GM21619 (cell line): ENCODE measurements around the gene GPR17.

ENCODE experiments used
- ATAC-seq: cut with Tn5 transposase; IDR thresholded peaks from one replicate; pipeline ENCODE4 v1.9.1; 2021; ENCODE audit not compliant: unreplicated experiment

Gene GPR17, protein sequence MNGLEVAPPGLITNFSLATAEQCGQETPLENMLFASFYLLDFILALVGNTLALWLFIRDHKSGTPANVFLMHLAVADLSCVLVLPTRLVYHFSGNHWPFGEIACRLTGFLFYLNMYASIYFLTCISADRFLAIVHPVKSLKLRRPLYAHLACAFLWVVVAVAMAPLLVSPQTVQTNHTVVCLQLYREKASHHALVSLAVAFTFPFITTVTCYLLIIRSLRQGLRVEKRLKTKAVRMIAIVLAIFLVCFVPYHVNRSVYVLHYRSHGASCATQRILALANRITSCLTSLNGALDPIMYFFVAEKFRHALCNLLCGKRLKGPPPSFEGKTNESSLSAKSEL

DNA sequence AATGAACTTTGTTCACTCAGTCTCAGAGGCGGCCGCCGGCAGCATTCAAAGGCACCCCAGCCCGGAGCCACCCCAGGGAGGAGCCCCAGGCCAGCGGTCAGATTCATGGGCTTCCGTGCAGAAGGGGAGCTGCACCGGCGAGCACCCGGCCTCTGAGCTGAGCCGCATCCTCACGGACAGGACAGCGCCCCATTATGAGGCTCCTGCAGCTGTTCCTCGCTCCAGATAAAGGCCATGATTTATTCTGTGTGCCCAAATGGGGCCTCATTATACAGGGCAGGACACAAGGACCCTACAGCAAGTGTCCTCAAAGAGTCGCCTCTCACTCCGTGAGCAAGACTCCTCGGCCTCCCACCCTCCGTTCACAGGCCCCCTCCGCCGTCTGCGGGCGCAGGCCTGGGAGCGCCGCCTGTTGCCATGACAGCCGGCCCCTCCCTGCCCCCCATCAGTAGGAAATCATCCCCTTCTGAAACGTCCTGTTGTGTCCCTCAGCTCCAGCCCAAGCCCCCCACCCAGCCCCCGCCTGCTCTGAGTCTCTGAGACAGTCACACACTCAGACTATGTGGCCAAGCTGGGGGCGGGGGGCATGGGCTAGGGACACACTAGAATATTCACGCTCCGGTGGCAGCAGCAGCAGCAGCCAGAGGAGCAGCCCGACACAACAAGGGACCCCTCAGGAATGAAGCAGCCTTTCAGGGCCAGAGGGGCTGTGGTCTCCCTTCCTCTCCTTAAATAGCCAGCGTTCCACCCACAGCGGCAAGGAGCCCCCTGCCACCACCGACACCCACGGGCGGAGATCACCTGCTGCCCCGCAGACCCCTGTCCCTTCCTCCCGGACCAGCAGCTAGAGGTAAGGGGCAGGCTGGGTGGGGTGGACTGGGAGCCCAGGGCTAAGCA is at the start of gene GPR17:
Gene GPR17, plus strand, starts transcription at position 759 of the 897 bp plus-strand sequence. CDS start 4,583 bp downstream, outside the sequence.
- no peak for ATAC-seq

DNA sequence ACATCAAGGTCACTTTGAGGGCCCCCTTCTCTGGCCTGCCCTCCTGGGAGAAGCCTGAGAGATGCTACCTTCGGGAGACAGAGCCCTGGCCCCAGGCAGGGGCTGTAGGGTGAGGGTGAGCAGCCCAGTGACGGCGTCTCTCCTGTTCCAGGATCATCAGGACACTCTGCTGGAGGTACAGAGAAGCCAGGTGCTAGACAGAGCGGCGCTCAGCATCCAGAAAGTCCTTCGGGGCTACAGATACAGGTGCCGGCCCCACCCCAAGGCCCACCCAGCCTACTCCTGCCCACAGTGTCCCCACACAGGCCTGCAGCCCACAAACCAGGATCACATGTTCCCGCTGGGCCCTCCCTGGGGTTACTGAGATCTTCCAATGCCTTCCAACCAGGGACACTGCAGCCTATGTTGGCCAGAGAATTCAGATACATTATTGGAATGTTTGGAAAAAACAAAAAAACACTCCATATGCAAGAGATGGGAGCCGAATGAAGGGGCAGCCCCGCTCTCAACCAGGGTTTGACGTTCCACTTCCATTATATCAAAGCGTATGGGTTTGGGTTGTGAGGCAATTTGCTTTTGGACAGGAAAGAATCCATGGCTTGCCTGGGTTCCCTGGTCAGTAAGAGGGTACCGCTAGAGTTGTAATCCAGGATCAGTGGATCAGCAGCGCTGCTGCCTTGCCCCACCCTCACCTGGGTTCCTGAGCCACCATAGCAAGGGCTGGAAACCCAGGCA is 49.5 kb upstream of the GPR17 start:
- ATAC-seq = no peak

DNA sequence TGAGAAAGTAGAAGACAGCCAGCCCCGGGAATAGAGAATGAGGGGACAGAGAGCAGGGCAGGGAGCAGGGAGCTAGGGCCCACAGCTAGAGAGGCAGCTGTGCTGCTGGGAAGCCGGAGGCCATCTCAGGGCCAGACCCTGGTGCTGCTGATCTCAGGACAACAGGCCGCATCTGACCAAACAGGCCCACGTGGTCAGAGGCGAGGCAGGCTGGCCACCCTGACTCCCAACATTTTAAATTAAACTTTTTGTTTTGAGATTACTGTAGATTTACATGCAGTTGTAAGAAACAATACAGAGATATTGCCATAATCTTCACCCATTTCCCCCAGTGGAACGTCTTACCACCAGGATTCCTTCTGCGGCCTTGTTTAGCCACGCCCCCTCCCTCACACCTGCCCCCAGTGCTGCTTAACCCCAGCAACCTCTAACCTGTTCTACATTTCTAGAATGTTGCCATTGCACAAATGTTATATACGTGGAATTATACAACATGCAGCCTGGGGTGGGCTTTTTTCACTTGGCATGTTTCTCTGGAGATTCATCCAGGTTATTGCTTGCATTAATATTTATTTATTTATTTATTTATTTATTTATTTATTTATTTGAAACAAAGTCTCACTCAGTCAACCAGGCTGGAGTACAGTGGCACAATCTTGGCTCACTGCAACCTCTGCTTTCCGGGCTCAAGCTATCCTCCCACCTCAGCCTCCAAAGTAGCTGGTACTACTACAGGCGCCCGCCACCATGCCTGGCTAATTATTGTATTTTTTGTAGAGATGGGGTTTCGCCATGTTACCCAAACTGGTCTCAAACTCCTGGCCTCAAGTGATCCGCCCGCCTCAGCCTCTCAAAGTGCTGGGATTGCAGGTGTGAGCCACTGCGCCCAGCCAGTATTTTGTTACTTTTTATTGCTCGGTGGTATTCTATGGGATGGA is 48.6 kb upstream of the GPR17 start:
- no peak for ATAC-seq

DNA sequence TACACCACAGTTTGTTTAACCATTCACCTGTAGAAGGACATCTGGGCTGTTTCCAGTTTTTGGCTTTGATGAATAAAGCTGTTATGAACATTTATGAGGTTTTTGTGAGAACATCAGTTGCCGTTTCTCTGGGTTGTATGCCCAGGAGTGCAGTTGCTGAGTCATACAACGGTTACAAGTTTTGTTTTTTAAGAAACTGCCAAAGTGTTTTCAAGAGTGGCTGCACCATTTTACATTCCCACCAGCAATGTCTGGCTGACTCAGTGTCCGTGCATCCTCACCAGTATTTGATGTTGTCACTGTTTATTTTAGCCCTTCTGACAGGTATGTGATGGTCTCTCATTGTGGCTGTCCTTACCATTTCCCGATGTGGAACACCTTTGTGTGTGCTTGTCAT is 48.0 kb upstream of the GPR17 start:
- ATAC-seq = no peak

DNA sequence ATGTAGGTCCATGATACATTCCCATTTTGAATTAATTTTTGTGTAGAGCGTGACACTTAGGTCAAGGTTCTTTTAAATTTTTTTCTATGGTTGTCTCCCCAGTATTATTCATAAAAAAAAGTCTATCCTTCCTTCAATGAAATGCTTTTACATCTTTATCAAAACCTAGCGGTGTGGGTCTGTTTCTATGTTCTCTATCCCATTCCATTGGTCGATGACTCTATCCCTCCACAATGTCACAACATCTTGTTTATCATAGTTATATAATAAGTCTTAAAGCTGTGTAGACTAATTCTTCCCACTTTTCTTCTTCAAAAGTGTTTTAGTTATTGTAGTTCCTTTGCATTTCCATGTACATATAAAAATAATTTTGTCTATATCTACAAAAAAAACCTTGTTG is 47.2 kb upstream of the GPR17 start:
- ATAC-seq = no peak

DNA sequence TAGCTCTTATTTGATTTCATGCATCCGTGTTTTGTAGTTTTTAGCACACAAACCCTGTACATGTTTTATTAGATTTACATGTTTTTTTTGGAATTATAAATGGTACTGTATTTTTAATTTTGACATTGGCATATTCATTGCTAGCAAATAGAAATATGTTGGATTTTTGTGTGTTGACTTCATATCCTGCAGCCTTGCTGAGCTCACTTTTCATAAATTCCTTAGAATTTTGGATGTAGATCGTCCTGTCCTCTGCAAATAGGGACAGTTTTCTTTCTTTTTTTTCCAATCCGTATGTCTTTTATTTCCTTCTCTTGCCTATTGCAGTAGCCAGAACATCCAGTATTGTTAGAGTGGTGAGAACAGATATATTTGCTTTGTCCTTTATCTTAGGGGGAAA is 46.7 kb upstream of the GPR17 start:
- ATAC-seq = no peak

DNA sequence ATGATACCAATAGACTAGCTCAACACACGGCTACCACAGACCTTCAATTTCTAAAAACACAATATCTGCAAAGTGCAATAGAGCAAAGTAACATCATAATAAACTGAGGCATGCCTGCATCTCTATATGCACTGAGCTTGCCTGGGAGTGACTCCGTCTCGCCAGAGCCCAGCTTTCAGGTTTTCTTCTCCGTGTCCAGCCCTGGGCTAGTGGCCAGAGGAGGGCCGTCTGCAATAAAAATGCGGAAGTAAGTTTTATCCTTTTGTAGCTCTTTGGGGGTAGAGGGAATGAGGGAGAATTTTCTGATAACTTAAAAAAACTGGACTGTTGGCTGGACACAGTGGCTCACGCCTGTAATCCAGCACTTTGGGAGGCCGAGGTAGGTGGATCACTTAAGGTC is 41.0 kb upstream of the GPR17 start:
- ATAC-seq = no peak

DNA sequence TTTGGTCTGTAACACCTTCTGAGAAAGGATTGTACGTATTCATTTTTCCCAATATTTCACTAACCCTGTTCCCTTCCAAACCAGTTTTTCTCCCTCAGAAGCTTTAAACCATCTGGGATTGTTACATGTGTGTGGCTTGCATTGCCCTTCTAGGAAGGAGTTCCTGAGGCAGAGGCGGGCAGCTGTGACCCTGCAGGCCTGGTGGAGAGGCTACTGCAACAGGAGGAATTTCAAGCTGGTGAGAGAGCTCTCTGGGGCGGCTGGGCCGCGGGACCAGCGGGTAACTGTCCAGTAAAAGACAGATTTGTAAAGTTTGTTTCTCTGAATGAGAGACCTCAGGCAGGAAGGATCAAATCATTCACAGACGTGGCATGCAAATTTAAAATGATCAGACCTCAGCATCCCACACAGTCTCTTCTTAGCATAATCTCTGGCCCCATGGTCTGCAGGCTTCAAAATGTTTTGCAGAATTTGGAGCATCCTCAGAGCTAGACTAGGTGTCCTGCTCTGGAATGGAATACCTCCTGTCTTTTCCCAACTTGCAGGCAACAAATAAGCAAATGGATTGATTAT is 40.2 kb upstream of the GPR17 start:
- no peak for ATAC-seq

DNA sequence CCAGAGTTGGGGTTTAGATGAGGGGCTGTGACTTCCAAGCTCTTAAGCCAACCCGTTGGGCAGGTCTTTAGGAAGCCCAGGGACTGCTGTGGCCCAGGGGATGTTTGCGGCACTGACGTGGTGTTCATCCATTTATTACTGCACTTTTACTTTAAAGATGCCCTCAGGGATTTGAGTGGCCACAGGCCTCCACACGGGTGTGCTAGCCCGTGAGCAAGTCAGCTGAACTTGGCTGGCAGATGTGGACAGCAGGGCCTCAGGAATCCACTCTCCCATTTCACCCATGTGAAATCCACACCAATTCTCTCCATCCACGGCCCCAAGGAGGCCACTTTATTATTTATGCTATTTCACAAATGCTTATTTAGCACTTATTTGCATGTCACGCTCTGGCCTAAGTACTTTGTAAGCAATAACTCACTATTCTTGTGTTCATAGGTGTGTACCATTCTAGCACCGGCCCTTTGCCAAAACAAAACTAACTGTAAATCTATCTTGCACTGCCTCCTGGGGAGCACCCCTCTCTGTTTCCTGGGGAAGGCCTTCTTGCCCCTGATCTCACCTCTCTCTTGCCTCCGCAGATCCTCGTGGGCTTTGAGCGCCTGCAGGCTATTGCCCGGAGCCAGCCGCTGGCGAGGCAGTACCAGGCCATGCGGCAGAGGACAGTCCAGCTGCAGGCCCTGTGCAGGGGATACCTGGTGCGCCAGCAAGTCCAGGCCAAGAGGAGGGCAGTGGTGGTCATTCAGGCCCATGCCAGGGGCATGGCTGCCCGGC is 39.1 kb upstream of the GPR17 start:
- ATAC-seq = no peak

DNA sequence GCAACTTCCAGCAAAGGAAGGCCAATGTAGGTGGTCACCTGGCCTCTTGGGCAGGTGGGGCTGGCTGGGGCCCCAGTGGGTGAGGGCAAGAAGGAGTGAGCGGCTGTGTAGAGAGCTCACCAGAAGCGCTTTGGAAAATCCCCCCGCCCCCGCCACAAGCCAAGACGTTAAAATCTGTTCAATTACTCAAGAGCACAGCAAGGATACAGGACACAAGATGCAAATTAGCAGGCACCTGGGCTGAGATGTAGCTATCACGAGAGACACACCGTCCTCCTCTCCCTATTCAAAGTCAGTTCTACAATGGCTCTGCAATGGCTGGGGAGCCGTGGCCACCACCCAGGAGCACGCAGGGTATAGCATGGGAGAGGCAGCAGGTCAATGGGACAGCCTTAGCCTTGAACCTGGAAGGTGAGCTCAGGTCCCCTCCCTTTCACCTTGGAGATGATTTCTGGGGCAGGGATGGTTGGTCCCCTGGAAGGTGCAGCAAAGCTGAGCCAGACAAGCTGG is 38.5 kb upstream of the GPR17 start:
- no peak for ATAC-seq

DNA sequence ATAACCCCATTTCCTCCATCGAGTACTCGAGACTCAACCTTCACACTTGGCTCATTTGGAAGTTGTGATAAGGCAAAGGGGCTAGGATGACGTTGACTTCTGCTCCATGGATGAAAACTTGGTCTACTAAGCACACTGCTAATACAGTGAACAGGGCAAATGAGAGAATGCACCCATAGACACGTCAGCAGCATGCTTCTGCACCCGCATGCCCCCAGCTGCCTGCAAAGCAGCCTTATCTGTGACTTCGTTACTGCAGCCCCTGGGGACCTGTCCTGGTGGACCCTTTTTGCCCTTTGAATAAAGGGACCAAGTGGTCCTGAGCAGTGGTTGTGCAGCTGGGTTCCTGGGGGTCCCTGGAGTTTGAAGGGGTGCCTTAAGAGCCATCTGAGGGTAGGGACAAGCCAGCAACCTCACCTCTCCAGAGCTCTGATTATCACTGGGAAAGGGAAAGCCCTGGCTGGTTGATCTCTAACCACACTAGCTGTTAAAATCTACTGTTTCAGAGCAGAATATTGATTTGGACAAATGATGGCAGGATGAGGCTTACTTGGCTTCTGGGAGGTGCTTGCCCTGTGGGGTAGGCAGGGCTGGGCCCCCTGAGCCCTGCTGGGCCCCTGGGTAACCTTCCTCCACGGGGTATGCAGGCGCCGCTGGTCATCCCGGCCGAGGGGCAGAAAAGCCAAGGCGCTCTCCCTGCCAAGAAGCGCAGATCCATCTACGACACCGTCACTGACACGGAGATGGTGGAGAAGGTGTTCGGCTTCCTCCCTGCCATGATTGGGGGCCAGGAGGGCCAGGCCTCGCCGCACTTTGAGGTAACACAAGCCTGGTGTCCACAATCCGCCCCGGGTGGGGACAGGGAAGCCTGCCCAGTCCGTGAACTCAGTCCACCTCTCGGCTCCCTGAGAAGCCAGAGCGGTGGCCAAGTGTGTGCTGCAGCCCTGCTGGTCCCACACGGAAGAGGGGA is 37.6 kb upstream of the GPR17 start:
- ATAC-seq = no peak

DNA sequence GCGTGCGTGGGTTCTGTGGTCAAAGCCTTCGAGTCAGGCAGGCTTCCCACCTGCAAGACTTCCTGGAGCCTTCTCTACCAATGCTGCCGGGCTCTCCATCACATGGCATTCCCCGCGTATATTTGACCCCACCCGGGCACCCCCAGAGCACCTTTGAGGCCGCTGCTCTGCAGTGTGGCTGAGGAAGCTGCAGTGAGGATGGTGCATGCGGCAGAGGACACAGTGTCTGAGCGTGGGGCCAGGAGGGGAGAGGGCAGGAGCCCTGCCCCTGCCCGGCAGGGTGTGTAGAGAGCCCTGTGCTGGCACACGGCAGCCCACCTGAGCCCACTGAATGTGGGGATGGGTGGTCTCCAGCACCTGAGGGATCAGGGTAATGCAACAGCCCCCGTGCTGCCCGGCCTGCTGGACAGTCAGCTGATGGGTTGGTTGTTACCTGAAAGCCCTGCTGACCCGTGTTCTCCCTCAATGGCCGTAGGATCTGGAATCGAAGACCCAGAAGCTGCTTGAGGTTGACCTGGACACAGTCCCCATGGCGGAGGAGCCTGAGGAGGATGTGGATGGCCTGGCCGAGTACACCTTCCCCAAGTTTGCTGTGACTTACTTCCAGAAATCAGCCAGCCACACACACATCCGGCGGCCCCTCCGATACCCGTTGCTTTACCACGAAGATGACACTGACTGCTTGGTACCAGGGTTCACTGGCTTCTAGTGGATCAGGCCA is 36.8 kb upstream of the GPR17 start:
- no peak for ATAC-seq

DNA sequence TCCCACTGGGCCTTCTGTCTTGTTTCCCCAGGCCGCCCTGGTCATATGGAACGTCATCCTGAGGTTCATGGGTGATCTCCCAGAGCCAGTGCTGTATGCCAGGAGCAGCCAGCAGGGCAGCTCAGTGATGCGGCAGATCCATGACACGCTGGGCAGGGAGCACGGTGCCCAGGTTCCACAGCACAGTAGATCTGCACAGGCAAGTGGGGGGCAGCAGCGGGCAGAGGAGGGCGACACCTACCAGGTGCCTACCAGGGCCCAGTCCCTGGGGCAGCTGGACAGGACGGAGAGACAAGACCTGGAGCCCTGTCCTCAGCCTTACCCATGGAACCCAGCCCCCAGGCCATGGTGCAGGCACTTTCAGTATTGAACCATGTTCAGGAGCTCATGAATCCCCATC is 36.1 kb upstream of the GPR17 start:
- no peak for ATAC-seq

DNA sequence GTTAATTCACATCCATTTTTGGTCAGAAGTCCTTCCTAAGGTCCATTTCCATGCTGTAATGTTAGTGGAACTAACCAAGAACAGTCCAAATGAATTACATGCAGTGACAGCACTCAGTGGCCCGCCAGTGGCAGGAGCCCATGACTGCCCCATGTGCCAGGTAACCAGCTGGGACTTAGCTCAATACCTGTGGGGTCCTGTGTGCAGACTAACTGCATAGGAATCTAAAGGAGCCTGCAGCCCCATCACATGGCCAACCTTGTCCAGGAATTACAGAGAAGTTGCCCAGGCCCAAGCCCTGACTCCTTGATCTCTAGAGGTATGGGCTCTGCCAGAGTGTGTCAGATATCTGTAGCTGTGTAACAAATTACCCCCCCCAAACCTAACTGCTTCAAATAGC is 35.4 kb upstream of the GPR17 start:
- ATAC-seq = no peak

DNA sequence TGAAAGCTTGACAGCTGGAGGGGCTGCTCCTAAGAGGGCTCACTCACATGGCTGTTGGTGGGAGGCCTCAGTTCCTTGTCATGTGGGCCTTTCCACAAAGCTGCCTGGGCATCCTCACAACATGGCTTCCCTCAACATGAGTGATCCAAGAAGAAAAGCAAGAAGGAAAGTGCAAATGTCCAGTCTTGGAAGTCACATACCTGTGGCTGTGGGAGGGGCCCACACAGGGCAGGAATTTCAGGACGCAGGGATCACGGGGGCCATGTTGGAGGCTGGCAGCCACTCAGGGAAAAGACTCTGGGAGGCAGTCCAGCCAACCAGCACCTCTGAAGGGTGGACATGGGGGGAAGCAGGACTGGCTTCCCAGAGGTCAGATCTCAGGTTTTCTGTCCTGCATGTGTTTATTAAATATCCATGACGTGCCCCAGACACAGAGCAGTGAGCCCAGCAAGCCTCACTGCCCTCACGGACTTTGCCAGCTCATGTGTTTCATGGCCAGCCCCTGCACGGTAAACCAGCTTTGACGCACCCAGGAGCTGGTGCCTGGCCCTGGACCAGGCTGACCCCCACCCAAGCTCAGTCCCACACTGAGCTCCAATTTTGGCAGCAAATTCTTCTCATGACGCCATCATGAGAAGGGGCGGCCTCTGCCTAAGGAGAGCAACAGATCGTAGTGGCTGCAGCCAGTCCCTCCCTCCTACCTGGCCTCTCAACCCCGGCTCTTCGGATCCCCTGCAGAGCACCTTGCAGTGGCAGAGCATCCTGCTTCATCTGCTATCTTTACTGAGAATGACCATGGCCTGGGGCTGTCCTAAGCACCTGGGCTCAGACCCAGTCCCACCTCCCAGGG is 34.7 kb upstream of the GPR17 start:
- no peak for ATAC-seq

DNA sequence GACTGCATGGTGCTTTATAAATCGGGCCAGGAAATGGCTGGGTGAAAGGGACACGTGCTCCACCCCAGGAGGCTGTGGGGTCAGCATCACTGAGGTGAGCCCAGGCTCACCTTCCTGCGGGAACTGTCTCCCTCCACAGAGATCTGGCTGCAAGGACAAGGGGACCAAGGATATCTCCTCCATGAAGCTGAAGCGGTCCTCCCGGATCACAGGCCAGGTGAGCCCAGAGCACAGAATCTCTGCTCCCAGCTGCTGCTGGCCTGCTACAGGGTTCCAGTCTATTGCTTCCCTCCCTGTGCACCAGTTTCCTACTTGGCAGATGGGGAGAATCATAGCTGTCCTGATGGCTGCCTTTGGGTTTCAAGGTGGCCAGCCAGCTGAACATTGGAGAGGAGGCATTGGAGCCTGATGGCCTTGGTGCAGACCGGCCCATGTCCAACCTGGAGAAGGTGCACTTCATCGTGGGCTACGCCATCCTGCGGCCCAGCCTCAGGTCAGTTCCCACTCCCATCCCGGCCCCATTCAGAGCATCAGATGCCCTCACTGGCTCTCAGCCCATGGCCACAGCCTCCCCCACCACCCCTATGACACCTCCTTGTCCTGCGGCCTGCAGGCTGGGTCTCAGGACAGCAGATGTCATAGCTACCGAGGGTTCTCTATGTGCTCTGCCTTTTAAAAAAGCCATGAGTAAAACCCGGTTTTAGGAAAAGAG is 33.7 kb upstream of the GPR17 start:
- no peak for ATAC-seq
